Cortex of kidney (tissue), 1 donor: ENCODE measurements around the gene CAMLG.
"Not testable (repeated sequence)": the region's sequence is repeated elsewhere in the genome, so short reads cannot be mapped to it uniquely, and the experiment has no call there.

Source experiments
- DNase-seq: peaks from one replicate; lab custom pipeline; 2025; lab: John Stamatoyannopoulos, UW

Gene CAMLG

DNA sequence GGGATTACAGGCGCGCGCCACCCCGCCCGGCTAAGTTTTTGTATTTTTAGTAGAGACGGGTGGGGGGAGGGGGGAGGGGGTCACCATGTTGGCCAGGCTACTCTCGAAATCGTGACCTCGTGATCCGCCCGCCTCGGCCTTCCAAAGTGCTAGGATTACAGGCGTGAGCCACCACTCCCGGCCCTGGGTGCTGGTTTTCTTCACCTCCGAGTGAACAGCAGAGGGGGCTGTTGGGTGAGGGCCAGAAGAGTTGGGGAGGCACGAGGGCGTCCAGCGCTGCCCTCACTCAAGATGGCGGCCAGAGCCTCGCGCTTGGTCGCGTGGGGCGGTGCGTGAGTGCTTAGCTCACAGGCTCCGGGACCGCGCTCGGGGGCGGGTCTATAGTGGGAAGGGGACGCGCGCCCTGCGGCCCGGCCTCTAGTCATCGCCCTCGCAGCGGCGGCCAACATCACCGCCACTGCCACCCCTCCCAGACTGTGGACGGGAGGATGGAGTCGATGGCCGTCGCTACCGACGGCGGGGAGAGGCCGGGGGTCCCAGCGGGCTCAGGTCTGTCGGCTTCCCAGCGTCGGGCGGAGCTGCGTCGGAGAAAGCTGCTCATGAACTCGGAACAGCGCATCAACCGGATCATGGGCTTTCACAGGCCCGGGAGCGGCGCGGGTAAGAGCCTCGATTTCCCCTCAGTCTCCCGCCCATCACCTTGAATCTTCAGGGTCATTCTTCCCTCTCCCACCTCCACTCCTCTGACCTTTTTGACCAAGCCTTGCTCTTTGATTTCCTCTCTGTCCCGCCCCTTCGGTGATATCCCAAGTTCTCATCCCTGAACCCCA, at the start of gene CAMLG:
Gene CAMLG (plus strand): TSS at position 416 of the 830 bp plus-strand sequence. CDS start 73 bp downstream, at position 489.
- DNase-seq: peak; percentile 81

DNA sequence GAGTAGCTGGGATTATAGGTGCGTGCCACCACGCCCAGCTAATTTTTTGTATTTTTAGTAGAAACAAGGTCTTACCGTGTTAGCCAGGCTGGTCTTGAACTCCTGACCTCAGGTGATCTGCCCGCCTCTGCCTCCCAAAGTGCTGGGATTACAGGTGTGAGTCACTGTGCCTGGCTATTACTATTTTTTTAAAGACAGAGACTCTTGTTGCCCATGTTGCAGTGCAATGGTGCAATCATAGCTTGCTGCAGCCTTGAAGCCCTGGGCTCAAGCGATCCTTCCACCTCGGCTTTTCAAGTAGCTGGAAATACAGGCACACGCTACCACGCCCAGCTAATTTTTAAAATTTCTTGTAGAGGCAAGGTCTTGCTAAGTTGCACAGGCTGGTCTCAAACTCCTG, 48.2 kb upstream of the CAMLG start:
- not testable (repeated sequence) for DNase-seq

DNA sequence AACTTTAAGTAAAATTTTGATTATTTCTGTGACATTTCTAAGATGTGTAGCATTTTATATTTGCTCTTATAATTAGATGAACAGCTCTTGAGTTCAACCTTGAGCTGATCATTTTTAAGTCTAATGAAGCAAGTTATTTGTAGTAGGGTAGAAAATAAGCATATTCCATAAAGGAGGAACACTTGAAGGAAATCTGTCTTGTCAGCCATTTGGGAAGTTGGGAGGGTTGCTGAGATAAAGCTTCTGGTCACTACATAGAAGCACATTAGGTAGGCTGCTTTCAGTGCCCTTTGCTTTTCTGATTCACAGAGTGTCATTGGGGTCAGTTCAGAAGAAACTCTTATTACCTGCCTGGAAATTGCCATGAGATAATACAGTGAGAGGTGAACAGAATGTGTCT, 45.6 kb upstream of the CAMLG start:
- no peak for DNase-seq

DNA sequence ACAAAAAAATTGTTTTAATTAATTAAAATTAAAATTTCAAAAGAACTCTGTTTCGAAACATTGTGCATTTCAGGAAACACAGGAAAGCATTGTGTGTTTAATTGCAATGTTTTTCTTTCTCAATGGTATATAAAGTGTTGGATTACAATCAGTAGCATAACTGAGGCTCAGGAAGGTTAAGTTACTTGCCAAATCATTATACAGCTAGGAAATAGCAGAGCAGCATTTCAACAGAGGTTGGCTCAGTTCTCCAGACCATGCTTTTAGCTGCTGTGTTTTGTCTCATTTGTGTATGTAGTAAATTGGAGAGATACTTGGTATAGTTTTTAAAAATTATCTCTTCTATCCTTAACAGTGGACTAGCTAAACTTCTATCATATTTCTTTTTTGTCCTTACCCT, 30.0 kb upstream of the CAMLG start:
- no peak for DNase-seq

DNA sequence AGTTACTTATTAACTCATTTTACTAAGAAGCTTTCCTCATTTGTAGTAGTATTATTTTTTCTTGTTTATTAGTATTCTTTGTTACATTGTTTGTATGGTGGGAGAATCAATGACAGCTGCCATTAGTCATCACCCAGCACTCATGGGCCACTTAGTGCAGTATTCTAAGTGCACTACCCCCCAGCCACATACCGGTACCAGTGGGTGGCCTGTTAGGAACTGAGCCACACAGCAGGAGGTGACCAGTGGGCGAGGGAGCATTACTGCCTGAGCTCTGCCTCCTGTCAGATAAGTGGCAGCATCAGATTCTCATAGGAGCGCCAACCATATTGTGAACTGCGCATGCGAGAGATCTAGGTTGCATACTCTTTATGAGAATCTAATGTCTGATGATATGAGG, 24.2 kb upstream of the CAMLG start:
- DNase-seq: no peak

DNA sequence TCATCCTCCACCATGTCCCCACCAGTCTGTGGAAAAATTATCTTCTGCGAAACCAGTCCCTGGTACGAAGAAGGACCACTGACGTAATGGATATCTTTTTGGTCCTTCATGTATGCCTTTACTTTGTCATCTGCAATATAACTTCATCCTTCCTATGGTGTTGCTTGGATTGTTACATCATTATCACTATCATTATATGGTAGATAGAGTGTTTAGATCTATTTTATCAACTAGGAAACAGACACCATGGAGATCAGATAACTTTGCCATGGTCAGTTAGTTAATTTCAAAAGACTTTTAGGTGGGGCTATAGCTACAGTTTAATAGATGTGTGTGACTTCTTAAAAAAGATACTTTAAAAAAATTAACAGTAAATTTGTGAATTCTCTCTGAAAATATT, 23.8 kb upstream of the CAMLG start:
- no peak for DNase-seq

DNA sequence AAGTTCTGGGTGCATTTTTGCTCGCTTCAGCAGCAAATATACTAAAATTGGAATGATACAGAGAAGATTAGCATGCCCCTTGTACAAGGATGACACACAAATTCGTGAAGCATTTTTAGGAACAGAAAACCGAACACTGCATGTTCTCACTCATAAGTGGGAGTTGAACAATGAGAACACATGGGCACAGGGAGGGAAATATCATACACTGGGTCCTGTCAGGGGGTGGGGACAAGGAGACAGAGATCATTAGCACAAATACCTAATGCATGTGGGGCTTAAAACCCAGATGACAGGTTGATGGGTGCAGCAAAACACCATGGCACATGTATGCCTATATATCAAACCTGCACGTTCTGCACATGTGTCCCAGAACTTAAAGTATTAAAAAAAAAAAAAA, 22.9 kb upstream of the CAMLG start:
- not testable (repeated sequence) for DNase-seq

DNA sequence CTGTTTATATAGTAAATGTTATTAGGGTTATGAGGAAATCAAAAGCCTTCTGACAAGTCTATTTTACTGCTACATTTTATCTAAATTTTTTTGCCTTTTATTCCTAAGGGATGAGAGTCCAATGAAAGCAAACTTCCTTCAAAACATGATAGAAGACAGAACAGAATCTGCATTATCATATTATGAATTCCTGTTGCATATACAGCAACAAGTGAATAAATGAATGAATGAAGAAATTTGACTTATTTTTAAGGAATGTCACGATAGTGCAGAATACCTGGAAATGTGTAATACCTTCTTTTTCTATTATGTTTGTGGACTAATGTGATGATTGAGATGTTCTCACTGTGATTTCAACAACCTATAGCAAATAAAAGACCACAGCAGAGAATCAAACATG, 13.5 kb upstream of the CAMLG start:
- no peak for DNase-seq

DNA sequence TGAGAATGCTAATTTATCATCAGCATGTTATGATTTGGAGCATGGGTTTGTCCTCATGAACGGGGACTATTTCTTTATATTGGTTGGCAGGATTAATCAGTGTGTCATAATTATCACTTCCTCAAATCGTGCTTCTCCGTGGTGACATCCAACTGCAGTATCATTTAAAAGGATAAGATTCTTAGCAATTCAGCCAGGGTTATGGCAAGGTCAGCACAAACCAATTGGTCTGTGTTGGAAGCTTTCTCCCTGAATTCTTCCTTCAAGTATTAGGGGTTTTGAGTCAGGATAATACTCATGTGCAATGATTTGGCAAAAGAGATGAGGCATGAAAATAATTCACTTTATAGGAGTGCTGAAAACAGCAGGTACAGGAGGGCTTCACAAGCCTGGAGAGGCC, 5.5 kb upstream of the CAMLG start:
- DNase-seq: no peak

DNA sequence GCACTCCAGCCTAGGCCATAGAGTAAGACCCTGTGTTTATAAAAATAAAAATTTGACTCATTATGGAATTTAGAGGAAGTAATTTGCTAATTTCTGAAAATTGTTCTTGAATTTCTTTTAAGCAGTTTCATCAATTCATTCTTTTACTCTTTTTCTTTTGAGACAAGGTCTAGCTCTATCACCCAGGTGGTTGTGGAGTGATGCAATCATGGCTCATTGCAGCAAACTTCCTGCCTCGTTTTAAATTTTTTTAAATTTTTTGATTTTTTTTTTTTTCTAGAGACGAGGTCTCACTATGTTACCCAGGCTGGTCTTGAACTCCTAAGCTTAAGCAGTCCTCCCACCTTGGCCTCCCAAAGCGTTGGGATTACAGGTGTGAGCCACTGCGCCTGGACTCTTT, 3.1 kb upstream of the CAMLG start:
- DNase-seq: no peak

DNA sequence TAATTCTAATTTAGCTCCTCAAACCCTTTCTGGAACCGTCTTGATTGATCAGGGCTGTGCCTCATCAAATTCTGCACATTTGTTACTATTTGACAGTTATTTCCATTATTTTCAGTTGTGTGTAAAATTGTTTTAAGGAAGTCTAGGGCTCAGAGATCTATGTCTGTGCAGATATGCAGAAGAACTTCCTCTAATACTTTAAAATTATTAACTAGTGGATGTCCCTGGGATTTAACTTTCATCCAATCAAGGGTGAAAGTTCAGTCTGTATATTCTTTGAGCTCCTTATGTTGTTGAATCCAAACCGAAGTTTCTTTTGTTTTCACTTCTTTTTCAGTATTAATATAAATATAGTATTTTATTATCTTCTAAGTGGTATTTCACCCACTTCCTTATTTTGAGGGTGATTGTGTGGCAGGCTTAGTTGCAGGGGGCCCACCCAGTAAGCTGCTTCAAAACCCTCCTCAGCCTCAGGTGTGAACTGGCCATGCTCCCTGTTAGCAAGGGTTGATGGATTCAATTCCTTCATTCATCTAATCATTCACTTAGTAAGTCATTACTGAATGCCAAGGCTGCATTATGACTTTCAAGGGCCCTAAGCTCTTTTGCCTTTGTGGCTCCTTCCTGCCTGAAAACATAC, 2.1 kb upstream of the CAMLG start:
- no peak for DNase-seq

DNA sequence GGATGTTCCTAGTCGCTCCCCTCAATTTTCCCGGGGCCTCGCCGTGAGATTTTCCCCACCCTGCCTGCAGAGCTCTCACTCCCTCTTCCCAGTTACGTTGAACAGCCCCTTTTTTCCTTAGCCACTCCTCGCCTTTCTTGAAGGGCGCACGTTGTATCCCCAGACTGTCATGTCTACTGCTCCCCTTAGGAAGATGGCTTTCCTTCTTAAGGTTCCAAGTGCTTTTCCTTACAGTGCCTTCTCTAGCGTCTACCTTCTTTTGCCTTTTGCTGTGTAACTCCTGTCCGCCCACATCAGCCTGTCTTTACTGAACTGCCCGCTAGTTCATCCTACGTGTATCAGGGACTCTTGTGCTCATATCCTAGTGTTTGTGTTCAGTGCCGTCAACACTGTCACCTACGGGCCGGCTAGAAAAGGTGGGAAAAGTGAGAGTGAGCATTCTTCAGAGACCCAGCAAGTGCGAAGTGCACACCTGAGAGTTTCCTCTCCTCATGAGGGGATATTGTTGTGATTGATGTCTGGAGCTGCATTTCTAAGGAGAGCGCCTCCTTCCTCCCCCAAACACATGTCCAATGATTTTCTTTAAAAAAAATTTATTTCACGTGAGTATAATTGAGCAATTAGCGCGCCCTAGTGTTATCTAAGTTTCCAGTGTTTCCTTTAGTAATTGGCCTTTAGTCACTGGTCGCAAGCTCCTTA, 764 bp downstream of the CAMLG start:
- DNase-seq: no peak

DNA sequence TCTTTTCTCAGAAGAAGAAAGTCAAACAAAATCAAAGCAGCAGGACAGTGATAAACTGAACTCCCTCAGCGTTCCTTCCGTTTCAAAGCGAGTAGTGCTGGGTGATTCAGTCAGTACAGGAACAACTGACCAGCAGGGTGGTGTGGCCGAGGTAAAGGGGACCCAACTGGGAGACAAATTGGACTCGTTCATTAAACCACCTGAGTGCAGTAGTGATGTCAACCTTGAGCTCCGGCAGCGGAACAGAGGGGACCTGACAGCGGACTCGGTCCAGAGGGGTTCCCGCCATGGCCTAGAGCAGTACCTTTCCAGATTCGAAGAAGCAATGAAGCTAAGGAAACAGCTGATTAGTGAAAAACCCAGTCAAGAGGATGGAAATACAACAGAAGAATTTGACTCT, 2.7 kb downstream of the CAMLG start:
- no peak for DNase-seq

DNA sequence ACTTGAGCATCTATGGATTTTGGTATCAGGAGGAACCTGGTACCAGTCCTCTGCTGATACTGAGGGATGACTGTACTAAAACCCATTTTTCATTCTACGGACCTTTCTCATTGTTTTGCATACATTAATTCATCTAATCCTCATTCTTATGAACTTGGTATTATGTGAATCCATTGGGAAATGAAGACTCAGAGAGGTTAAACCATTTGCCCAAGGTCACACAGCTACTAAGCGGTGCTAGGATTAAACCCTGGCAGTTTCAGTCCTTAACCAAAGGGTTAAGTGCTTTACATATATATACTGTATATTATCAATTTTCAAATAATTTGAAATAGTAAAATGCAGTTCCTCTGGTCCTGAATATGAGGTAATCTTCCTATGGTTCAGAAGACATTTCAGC, 3.8 kb downstream of the CAMLG start:
- DNase-seq: no peak

DNA sequence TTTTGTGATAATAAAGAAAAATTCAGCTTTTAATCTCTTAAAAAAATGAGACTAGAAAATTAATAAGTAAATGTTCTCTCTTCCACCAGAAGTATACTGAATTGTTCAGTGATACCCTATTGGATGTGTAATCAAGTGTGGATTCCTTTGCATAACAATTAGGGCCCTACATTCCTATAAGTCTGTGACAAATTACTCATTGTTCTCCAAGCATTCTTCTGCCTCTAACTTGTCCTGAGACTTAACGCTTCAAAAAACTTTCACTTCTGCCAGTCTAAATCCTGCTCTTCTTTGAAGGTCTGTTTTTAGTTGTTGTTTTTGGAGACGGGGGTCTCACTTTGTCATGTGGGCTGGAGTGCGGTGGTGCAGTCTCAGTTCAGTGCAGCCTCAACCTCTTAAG, 11.1 kb downstream of the CAMLG start:
- no peak for DNase-seq

DNA sequence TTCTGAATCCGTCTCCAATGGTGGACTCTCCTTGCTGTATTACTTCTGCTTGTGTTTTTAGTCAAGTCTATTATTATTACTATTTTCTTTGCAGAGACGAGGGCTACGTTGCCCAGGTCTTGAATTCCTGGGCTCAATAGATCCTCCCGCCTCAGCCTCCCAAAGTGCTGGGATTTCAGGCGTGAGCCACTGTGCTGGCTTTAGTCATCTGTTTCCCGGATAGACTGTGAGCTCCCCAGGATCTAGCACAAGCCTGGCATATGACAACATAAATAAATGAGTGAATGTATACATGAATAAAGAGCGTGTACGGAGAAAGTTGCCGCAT, 19.8 kb downstream of the CAMLG start:
- DNase-seq: no peak

DNA sequence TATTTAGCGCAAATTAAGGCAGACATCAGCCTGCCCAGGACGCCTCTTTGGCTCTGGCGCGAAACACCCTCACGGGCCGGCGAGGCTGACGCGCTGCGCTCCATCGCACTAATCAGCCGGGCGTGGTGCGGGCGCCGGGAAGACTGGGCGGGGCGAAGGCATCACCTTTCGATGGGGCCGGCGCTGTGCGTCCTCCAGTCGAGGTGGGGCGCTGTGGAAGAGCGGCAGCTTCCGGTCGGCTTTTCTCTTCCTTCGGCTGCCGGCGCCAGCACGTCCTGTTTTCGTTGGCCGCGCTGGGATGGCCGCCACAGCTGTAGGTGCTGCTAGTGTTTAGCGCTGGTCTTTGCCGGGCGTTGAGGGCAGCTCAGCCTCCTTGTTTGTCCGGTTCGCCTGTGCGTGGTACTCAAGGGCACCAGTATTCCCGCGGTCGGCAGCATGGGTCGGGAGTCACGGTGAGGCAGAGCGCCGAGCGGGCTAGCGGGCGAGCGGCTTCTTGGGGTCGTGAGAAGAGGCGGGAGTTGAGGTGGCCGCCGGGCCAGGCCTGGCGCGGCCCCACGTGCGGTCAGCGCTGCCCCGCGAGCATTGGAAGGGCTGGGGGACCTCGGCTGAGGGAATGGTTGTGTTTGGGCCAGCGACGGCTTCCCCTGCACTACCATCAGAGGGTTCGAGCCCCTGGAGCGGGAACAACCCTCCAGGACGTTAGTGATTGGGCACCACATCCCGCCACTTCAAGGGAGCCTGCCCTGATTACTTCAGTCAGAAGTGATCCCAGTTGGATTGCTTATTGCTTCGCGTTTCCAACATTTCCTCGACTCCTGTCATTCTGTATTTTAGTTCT, 20.4 kb downstream of the CAMLG start, which contains the start of gene DDX46:
Gene DDX46 (plus strand): TSS at position 276 of the 838 bp plus-strand sequence. CDS start 160 bp downstream, at position 436.
- DNase-seq: peak; percentile 25

DNA sequence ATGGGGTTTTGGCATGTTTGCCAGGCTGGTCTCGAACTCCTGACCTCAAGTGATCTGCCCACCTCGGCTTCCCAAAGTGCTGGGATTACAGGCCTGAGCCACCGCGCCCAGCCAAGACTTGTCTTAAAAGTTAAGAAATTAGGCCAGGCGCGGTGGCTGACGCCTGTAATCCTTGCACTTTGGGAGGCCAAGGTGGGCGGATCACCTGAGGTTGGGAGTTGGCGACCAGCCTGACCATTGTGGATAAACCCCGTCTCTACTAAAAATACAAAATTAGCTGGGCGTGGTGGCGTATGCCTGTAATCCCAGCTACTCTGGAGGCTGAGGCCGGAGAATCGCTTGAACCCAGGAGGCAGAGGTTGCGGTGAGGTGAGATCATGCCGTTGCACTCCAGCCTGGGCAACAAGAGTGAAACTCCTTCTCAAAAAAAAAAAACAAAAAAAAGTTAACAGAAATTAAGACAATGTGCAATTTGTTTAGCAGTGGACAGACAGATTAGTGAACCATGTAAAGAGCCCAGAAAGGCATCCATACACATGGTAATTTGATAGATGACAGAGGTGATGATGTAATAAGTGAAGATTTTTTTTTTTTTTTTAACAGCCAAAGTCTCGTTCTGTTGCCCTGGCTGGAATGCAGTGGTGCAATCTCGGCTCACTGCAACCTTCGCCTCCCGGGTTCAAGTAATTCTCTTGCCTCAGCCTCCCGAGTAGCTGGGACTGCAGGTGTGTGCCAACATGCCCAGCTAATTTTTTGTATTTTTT, 29.4 kb downstream of the CAMLG start:
- not testable (repeated sequence) for DNase-seq

DNA sequence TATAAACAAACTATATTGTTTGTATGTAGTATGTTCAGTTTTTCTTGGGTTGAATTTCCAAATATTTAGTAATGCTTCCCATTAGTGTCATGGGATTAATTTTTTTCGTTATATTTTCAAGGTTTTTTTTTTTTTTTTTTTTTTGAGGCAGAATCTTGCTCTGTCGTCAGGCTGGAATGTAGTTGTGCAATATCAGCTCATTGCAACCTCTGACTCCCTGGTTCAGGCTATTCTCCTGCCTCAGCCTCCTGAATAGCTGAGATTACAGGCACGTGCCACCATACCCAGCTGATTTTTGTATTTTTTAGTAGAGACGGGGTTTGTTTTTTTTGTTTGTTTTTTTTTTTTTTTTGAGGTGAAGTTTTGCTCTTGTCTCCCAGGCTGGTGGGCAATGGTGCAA, 30.9 kb downstream of the CAMLG start:
- DNase-seq: no peak

DNA sequence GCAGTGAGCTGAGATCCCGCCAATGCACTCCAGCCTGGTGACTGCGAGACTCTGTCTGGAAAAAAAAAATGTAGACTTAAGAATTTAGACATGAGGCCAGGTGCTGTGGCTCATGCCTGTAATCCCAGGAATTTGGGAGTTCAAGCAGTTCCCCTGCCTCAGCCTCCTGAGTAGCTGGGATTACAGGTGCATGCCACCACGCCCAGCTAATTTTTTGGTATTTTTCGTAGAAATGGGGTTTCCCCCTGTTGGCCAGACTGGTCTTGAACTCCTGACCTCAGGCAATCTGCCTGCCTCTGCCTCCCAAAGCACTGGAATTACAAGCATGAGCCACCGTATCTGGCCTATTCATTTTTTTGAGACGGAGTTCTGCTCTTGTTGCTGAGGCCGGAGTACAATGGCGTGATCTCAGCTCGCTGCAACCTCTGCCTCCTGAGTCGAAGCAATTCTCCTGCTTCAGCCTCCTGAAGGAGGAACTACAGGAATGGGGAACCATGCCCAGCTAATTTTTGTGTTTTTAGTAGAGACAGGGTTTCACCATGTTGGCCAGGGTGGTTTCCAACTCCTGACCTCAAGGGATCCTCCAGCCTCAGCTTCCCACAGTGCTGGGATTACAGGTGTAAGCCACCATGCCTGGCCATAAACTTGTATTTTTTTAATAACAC, 34.2 kb downstream of the CAMLG start:
- no peak for DNase-seq

DNA sequence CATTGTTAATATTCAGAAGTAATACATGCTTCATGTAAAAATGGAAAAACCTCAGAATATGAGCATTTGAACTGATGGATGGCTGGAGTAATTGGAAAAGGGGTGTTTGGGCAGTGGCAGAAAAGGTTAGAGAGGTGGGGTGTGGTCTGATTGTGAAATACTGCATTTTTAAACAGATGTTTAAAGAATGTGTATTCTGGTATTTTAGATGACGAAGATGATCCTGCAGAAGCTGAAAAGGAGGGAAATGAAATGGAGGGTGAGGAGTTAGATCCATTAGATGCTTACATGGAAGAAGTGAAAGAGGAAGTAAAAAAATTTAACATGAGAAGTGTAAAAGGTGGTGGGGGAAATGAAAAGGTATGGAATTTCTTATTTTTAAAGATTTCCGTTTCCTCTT, 39.0 kb downstream of the CAMLG start:
- no peak for DNase-seq
